GM12878 (cell line): Measurements from ENCODE around the gene RPRD1B. TPM values are rescaled to one million over a fixed set of nuclear protein-coding genes. Genes with fewer than 3 reads are reported as not detected.

Experiments
- ATAC-seq: fragments of 200-7000 bp; cut with Tn5 transposase; 3 replicates; pipeline ENCODE4 v1.9.1; 2020; ENCODE audit warnings: mild to moderate bottlenecking, moderate library complexity
- BruUV-seq: library from RNA; stranded (reverse); fragments of 400-500 nt; replicated peaks from 2 replicates; lab custom pipeline; 2021; lab: Mats Ljungman, UMichigan
- CTCF ChIA-PET: fragments of 300-600 bp; sonication (Branson Sonifier 250); formaldehyde crosslinking; extraction: SDS; loops from one replicate; lab custom pipeline; 2021; ENCODE audit warnings: inconsistent platforms; lab: Yijun Ruan, JAX
- POLR2A ChIA-PET: fragments of 350-600 bp; formaldehyde crosslinking; extraction: SDS; loops from one replicate; lab custom pipeline; 2021; ENCODE audit warnings: inconsistent platforms; lab: Charles Lee
- RAD21 ChIA-PET: fragments of 300-600 bp; sonication (Branson Sonifier 250); formaldehyde crosslinking; loops from one replicate; lab custom pipeline; 2023; ENCODE audit warnings: antibody characterized with exemption; ENCODE audit not compliant: unreplicated experiment; lab: Charles Lee
- SMC1A ChIA-PET: fragments of 300-600 bp; sonication (Branson Sonifier 250); formaldehyde crosslinking; loops from one replicate; lab custom pipeline; 2023; ENCODE audit not compliant: unreplicated experiment, uncharacterized antibody; lab: Charles Lee
- DNase-seq: peaks from one replicate; pipeline ENCODE4 v3.0.0-alpha.2; 2011; ENCODE audit warnings: low read depth, low spot score
- FAIRE-seq: peaks from 3 replicates; lab custom pipeline; 2011; peaks lifted over from hg19 to GRCh38; lab: Jason Lieb, UNC
- H2AFZ ChIP-seq: 2 replicates; pipeline ENCODE4 v1.6.0; 2011; ENCODE audit warnings: low read depth, low read length, control low read depth; ENCODE audit not compliant: control insufficient read depth
- H3K27ac ChIP-seq: 2 replicates; pipeline ENCODE4 v1.5.1; 2011; ENCODE audit warnings: control low read depth; ENCODE audit not compliant: control insufficient read depth, insufficient read depth
- H3K27me3 ChIP-seq, 2 experiments: replicated peaks in 1 of 2; 2 replicates each; pipeline versions ENCODE4 v1.6.0 to v1.6.1; 2011; ENCODE audit warnings: low read length in 1 of 2; ENCODE audit not compliant: control insufficient read depth in 2 of 2, insufficient read depth in 2 of 2
- H3K36me3 ChIP-seq, 2 experiments: 2 replicates each; pipeline ENCODE4 v1.5.1; 2011; ENCODE audit warnings: low read length in 1 of 2; ENCODE audit not compliant: control insufficient read depth in 2 of 2, insufficient read depth in 2 of 2
- H3K4me1 ChIP-seq: 2 replicates; pipeline ENCODE4 v1.6.1; 2011; ENCODE audit warnings: mild to moderate bottlenecking, low read length, moderate library complexity, mixed read lengths; ENCODE audit not compliant: control insufficient read depth, insufficient read depth
- H3K4me2 ChIP-seq: 2 replicates; pipeline ENCODE4 v1.6.0; 2011; ENCODE audit warnings: control low read depth; ENCODE audit not compliant: control insufficient read depth, insufficient read depth
- H3K4me3 ChIP-seq: fragments of 200-600 bp; sonication (generic); 2 replicates; pipeline ENCODE4 v1.5.1; 2016
- H3K79me2 ChIP-seq: 2 replicates; pipeline ENCODE4 v1.6.0; 2011; ENCODE audit warnings: low read length; ENCODE audit not compliant: control insufficient read depth, insufficient read depth
- H3K9ac ChIP-seq: 2 replicates; pipeline ENCODE4 v1.8.0; 2011; ENCODE audit warnings: low read length, control low read depth, mixed read lengths; ENCODE audit not compliant: control insufficient read depth, insufficient read depth
- H3K9me3 ChIP-seq: replicated peaks from 3 replicates; pipeline ENCODE4 v1.5.1; 2011; ENCODE audit warnings: mild to moderate bottlenecking, low read length; ENCODE audit not compliant: control insufficient read depth, insufficient read depth
- H4K20me1 ChIP-seq: 2 replicates; pipeline ENCODE4 v1.6.0; 2011; ENCODE audit not compliant: control insufficient read depth, insufficient read depth
- BRCA1 ChIP-seq: IDR thresholded peaks from 2 replicates; pipeline ENCODE4 v1.6.1; 2011; ENCODE audit warnings: low read depth, low read length, improper control_type of control experiment
- KLF5 ChIP-seq: fragments of 450-650 bp; IDR thresholded peaks from 2 replicates; pipeline ENCODE4 v1.6.1; 2014; ENCODE audit warnings: mild to moderate bottlenecking; ENCODE audit not compliant: partially characterized antibody
- MXI1 ChIP-seq: fragments of 150-350 bp; IDR thresholded peaks from 2 replicates; pipeline ENCODE4 v1.6.1; 2011; ENCODE audit warnings: low read depth, mild to moderate bottlenecking, inconsistent platforms, low read length, improper control_type of control experiment
- MYB ChIP-seq: fragments of 150-350 bp; IDR thresholded peaks from 2 replicates; pipeline ENCODE4 v1.6.1; 2014; ENCODE audit warnings: mild to moderate bottlenecking, low read depth, low read length, borderline replicate concordance
- PAX5 ChIP-seq: IDR thresholded peaks from 2 replicates; pipeline ENCODE4 v1.6.1; 2011; ENCODE audit warnings: low read depth, low read length, borderline replicate concordance
- SREBF2 ChIP-seq: IDR thresholded peaks from 2 replicates; pipeline ENCODE4 v1.6.1; 2012; ENCODE audit warnings: mild to moderate bottlenecking, low read length
- TBL1XR1 ChIP-seq: IDR thresholded peaks from 2 replicates; pipeline ENCODE4 v1.6.1; 2012; ENCODE audit warnings: low read depth, low read length, improper control_type of control experiment
- USF1 ChIP-seq: IDR thresholded peaks from 2 replicates; pipeline ENCODE4 v1.6.1; 2011; ENCODE audit warnings: borderline replicate concordance, low read depth, mild to moderate bottlenecking, moderate library complexity, mixed read lengths, low read length; ENCODE audit not compliant: insufficient read depth; ENCODE audit errors: extremely low read length
- WGBS: methylation state at CpG from one replicate; pipeline ENCODE4 v1.1.6; 2016; ENCODE audit warnings: low lambda C conversion rate; ENCODE audit not compliant: insufficient replicate concordance, insufficient coverage; ENCODE audit errors: missing lambda C conversion rate; 5-methylcytosine and 5-hydroxymethylcytosine counted together
- in situ Hi-C: fragments of 300-500 bp; cut with MboI; formaldehyde crosslinking; loops from 9 replicates; pipeline ENCODE4 v1.14.3; 2018; ENCODE audit warnings: mixed read lengths
- intact Hi-C: fragments of 100-400 bp; cut with micrococcal nuclease; formaldehyde crosslinking; loops from one replicate; pipeline ENCODE4 v1.14.2; 2022; ENCODE audit not compliant: unreplicated experiment
- polyA plus RNA-seq, 11 experiments: library from polyadenylated mRNA; depleted of rRNA in 4 of 11; unstranded in 6 of 11; stranded (reverse) in 5 of 11; fragments of >200 nt; fragmentation: Nextera tagmentation in 4 of 11; fragmentation: Illumina TruSeq in 1 of 11; extraction: Ambion mirVana in 4 of 11; extraction: Trizol in 1 of 11; gene quantifications; 1 replicate in 1 of 11; 2 replicates in 10 of 11; pipeline versions ENCODE4 v1.2.1 to v1.2.3, GENCODE V29; 2011 to 2016; ENCODE audit warnings: inconsistent platforms in 2 of 11, missing spikeins in 2 of 11, low read depth in 1 of 11
- total RNA-seq, 4 experiments: library from RNA; depleted of rRNA in 3 of 4; stranded (reverse); fragments of >200 nt in 3 of 4; fragmentation: Illumina TruSeq in 1 of 4; extraction: Trizol in 1 of 4; gene quantifications; 2 replicates each; pipeline versions ENCODE4 v1.2.1 to v1.2.3, GENCODE V29; 2013 to 2021

The RPRD1B gene
- total and polyA plus RNA-seq, 10 of the 15 experiments (the other 5 are each of a cell fraction or from before 2014, with no cell fraction given) = 5.2 to 40.2 (median 30.0) TPM

DNA sequence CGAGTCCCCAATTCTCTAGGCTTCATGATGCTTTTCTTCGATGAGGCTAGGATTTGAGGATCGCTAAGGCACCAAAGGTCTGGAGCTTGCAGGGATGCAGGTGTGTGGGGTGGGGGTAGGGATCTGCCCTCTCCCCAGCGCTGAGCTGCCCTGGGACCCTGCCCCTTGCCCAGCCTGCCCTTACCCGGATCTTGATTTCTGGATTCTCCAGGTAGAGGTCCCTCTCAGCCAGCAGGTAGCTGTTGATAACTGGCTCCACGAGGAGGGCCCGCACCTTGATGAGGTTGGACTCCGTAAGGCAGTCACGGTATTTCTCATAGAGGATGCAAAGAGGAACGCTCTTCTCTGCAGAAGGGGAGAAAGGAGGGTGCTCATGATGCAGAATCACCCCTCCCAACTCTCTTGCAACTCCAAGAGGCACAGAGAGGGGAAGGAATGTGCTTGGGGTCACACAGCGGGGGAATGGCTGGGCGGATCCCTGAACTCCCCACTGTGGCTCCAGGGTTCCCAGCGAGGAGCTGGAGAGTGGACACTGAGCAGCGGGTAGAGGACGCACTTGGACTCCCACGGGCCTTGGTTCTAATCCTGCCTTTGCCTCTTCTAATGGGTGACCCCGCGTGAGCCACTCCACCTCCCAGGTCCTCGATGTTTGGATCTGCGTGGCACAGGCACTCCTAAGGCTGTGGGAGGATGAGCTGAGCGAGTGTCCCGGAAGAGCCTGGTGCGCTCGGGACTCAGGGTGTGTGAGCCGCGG, 98.8 kb downstream of the RPRD1B start:
- SMC1A ChIA-PET = no interaction called here
- Histone ChIP-seq H3K27me3 (no peaks in the 10 kb centered on the region; a peak in 1 of 4 replicates), H3K4me2 (no peak overlapping the region), H3K4me1 (no peaks in the 10 kb centered on the region), H3K9me3 (no peaks in the 10 kb centered on the region), H3K27ac (no peak overlapping the region), H3K4me3 (no peak overlapping the region), H3K36me3 (no peaks in the 10 kb centered on the region), H3K79me2 (no peaks in the 10 kb centered on the region), H3K9ac (no peak overlapping the region), H4K20me1 (no peaks in the 10 kb centered on the region), H2AFZ (no peak overlapping the region)
- CTCF ChIA-PET = interaction anchor here (1.1 kb wide), 1 partner anchor 22 kb away, joined by 3 read pairs; no protein-coding TSS in a partner anchor
- TF ChIP-seq PAX5 = no peak
- TF ChIP-seq KLF5 = no peak
- TF ChIP-seq USF1 = no peak
- TF ChIP-seq BRCA1 = no peak
- TF ChIP-seq TBL1XR1 = no peak
- no peak for TF ChIP-seq SREBF2
- no peak for TF ChIP-seq MYB
- no peak for TF ChIP-seq MXI1
- BruUV-seq = no TSS peak
- no peak for DNase-seq
- no peak for FAIRE-seq
- ATAC-seq = no peak
- RAD21 ChIA-PET = no interaction called here
- WGBS = 80% methylated on average over 26 of the region's 26 CpGs
- in situ Hi-C loops = no loop called here
- intact Hi-C loops = no loop called here
- POLR2A ChIA-PET = no interaction called here
